HG02852 (cell line): ENCODE results near the gene BLNK.
A peak's percentile ranks its signal among the peaks of the same experiment; 100 is the strongest.

Experiments
- ATAC-seq: cut with Tn5 transposase; IDR thresholded peaks from one replicate; pipeline ENCODE4 v1.9.1; 2021; ENCODE audit warnings: mild to moderate bottlenecking, moderate library complexity; ENCODE audit not compliant: unreplicated experiment

Gene BLNK

GRCh38 chr10:96289218-96289910, 18.0 kb upstream of the BLNK start:
- ATAC-seq, result no peak

- ATAC-seq, result peak; percentile 61
Measured at GRCh38 chr10:96288151-96288621, 16.8 kb upstream of the BLNK start.

GRCh38 chr10:96287392-96288105, 16.2 kb upstream of the BLNK start:
- ATAC-seq, result peak; percentile 58

DNA sequence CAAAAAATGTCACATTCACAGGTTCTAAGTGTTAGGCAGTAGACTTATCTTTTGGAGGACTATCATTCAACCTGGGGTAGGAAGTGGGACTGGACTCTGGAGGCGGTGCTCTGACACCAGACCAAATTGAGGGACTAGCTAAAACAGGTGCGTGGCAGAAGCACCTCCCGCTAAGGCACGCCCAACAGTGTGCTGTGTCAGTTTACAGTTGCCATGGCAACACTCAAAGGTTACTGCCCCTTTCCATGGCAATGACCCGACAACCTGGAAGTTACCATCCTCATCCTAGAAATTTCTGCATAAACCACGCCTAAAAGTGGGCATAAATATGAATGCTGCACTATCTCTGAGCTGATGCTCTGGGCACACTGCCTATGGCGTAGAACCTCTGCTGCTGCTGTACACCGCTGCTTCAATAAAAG, 14.0 kb upstream of the BLNK start:
- ATAC-seq, result no peak

- no peak for ATAC-seq
Measured at GRCh38 chr10:96283756-96284155, 12.4 kb upstream of the BLNK start.

DNA sequence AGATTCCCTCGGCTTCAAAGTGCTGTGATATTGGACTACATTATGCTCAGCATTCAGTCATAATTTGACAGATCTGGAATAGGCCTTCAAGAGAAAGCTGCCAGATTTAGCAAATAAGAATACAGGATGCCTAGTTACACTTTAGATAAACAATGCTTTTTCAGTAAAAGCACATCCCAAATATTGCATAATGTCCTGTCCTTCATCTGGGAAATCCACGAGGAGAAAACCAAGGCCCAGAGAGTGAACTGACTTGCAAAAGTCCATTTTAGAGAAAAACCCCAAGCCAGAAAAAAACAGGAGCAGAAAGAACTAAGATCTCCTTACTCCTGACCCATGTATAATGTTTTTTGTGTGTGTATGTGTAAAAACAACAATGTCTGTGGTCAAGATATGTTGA, 12.0 kb upstream of the BLNK start:
- ATAC-seq, result no peak

DNA sequence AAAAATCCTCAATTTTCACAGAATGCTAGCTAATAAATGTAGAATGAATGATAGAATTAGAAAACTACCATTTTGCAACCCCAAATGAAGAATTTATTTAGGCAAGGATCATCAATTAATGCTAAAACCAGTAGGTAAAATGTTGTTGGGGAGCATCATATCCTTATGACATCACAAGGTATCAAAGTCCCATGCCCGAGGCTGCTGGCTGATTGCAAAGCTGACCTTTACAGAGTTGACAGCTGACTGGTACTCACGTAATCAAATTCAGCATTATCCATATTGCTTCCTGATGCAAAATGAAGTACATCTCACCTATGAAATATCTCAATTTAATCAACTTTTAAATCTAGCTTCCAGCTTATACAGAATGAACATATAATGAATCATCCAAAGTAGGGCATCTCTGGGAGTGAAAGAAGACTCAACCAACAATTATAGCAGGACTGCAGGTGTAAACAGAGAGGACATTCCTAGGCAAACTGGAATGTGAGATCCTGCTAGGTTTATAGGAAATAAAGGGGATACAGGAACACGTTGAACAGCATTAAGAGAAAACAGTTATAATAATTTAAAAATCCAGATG, 10.2 kb upstream of the BLNK start:
- no peak for ATAC-seq

DNA sequence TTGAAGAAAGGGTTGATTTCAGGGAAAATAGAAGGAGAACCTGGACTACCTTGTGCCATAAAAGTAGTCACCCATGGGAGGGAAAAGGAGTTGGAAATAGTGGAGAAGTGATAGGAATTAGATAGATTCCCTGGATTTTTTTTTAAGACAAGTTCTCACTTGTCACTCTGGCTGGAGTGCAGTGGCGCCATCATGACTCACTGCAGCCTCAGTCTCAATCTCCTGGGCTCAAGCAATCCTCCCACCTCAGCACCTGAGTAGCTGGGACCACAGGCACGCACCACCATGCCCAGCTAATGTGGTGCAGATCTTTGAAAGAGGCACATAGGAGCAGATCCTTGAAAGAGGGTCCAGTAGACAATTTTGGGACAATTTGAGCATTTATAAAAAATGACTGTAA, 9.5 kb upstream of the BLNK start:
- no peak for ATAC-seq

DNA sequence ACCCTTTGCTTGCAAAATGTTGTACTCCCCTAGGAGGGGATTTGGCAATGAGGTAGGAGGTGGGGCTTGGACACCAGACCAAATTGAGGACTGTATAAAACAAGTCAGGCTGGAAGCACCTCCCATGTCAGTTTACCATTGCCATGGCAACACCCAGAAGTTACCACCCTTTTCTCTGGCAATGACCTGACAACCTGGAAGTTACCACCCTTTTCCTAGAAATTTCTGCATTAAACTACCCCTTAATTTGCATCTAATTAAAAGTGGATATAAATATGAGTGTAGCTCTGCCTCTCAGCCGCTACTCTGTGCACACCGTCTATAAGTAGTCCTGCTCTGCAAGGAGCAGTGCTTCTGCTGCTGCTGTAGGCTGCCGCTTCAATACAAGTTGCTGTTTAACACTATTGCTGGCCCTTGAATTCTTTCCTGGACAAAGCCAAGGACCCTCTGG, 7.8 kb upstream of the BLNK start:
- no peak for ATAC-seq

GRCh38 chr10:96276831-96277230, 5.5 kb upstream of the BLNK start:
- ATAC-seq, result no peak

GRCh38 chr10:96276426-96276825, 5.1 kb upstream of the BLNK start:
- no peak for ATAC-seq

GRCh38 chr10:96275685-96276418, 4.5 kb upstream of the BLNK start:
- no peak for ATAC-seq

GRCh38 chr10:96272316-96273280, 1.2 kb upstream of the BLNK start:
- no peak for ATAC-seq

DNA sequence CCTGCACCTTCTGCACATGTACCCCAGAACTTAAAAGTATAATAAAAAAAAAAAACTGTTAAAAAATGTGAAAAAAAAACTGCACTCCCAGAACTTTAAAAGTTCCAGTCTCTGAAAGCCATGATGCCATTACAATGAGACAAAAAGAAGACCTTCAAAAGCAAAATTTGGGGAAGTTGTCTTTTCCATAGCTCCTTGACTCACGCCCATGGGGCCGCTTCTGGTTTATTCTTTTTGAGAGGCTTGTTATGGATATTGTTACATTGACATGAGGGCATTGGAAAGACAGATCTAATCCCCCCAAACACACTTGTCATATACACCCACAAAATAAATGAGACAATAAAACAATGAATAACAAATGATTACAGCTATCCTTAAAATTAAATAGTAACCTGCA, 798 bp downstream of the BLNK start:
- no peak for ATAC-seq

DNA sequence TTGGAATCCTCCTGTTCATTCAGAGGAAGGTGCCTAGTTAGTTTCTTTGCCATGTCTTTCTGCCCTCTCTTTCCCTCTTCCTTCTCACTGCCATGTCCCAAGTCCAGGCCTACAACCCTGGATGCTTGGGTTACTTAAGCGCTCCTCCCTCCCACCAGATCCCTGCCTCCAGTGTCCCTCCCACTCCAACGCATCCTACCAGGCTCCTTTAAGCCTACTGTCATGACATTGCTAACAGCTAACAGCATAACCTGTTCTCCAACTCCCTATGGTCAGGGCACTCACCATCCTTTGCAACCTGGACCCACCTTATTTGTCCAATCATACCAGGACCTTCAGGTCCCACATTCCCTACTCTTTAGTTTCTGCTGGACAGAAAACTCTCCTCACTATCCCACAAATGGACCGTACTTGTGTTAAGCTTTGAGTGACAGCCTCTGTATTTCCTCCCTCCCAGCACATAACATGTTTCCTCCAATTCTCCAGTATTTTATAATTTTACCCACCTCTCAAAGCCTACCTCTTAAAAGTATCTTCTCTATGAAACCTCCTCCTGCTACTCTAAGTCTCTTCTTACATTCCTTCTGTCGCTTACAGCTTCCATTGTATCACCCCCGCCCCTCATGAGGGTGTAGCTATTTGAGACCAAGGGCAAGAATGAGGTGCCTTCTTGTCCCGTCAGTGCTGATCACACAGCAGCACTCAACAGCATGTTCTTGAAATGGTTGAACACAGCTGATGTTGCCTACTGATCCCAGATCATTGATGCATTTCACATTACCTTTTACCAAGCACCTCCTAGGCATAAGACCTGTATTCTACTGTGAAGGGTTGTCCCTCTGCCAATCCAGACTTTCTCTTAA, 1.7 kb downstream of the BLNK start:
- ATAC-seq, result no peak

DNA sequence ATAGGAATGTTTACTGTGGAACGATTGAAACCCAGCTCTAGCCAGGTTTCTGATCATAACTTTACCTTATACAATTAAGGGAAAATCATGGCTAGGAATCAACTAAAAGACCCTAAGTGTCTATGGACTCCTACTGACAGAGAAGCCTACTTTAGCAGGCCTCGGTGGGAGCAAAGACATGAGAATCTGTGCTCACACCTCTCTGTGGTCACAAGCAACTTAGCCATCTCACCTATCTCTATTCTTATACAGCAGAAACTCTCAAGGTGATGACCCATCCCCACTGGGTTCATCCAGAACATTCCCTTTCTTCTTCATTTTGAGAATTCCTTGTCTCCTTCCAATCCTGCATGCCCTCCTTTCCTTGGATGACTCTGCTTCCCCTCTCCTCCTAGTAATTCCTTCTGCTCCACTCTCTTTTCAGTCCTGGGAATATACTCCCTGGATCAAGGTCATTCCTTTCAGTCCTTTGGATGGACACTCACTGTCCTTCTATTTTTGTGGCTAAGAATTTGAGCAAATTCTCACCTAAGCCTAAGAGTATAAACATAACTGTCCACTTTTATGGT, 2.9 kb downstream of the BLNK start:
- no peak for ATAC-seq

- ATAC-seq, result no peak
Measured at GRCh38 chr10:96267234-96267705, 4.1 kb downstream of the BLNK start.

DNA sequence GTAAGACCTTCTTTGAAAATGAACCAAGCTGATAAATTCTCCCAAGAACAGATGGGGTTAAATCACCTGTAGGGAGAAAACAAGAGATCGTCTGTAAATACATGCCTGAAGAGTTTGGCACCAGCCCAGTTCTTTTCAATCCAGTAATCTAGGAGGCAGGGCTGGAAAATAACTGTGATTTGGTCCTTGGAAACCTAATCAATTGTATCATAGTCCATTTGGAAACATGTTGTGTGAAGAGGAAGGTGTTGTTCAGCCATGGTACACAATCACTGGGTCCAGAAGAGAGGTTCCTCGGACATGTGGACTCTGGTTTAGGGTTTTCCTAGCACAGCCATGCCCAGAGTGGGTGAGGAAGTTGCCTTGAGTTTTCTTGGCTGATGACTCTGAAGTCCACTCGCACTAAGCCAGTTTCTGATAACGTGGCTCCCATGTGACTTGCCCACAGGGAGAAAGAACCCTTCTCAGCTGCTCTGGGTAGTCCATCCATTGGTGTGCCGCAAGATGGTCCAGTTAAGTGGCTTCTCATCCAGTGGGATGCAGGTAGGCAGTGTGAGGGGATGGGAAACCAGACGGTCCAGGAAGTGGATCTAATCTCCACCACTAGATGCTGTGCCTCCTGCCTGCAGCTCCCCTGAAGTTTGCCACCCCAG, 5.1 kb downstream of the BLNK start:
- ATAC-seq, result no peak
